GM12801 (cell line): ENCODE measurements around the gene TRMT44.

Source experiments
- CTCF ChIP-seq: IDR thresholded peaks from one replicate; pipeline ENCODE4 v1.5.1; 2011; ENCODE audit warnings: control low read depth; ENCODE audit not compliant: insufficient read length; ENCODE audit errors: extremely low read depth

The TRMT44 gene

GRCh38 chr4:8431553-8431952 is 9.0 kb upstream of the TRMT44 start:
- TF ChIP-seq CTCF, result no peak

GRCh38 chr4:8433136-8433535 is 7.4 kb upstream of the TRMT44 start:
- no peak for TF ChIP-seq CTCF

GRCh38 chr4:8434251-8435073 is 6.1 kb upstream of the TRMT44 start:
- TF ChIP-seq CTCF, result no peak

- no peak for TF ChIP-seq CTCF
Measured at GRCh38 chr4:8435656-8436121, 4.9 kb upstream of the TRMT44 start.

GRCh38 chr4:8437281-8437680 is 3.3 kb upstream of the TRMT44 start:
- no peak for TF ChIP-seq CTCF

GRCh38 chr4:8438743-8439142 is 1.8 kb upstream of the TRMT44 start:
- no peak for TF ChIP-seq CTCF

GRCh38 chr4:8439168-8439567 is 1.4 kb upstream of the TRMT44 start:
- TF ChIP-seq CTCF, result no peak
